ENCODE data around the gene ACTR2.

Gene ACTR2

DNA sequence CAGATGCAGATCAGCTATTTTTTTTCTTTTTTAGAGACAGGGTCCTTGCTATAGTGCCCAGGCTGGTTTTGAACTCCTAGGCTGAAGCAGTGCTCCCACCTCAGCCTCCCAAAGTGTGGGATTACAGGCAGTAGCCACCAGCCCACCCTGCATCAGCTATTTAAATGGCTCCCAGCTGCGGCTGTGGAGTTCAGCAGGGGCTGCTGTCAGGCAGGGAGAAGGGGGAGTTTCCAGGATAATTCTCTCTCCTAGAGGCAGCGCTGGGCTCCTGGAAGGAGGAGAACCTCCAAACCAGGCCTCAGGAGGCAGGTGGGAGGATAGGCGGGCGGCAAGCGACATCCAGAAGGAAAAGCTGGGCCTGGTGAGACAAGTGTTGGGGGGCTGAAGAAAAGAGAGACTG, 65.7 kb downstream of the ACTR2 start:
- TF ChIP-seq, protein P1, sequence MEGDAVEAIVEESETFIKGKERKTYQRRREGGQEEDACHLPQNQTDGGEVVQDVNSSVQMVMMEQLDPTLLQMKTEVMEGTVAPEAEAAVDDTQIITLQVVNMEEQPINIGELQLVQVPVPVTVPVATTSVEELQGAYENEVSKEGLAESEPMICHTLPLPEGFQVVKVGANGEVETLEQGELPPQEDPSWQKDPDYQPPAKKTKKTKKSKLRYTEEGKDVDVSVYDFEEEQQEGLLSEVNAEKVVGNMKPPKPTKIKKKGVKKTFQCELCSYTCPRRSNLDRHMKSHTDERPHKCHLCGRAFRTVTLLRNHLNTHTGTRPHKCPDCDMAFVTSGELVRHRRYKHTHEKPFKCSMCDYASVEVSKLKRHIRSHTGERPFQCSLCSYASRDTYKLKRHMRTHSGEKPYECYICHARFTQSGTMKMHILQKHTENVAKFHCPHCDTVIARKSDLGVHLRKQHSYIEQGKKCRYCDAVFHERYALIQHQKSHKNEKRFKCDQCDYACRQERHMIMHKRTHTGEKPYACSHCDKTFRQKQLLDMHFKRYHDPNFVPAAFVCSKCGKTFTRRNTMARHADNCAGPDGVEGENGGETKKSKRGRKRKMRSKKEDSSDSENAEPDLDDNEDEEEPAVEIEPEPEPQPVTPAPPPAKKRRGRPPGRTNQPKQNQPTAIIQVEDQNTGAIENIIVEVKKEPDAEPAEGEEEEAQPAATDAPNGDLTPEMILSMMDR (IDR thresholded peaks at IDR 0.05; ENCODE audit: low read depth, low read length): no peak

DNA sequence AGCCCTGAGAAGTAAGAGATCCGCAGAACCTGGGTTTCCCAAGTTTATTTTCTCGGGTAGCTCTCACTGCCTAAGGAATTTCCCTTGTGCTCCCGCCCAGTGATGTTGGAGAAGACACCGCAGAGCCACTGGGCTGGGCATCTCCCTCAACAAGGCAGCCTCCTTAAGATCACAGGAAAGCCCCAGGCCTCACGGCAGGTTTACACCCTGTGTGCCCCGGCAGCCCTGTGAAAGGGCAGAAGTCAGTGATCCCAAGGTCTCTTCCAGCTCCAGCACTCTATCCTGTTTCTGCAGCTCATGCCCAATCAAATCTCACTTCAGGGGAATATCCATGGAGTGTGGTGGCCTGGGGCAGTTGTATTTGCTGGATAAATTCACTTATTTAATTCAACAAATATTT, 66.5 kb downstream of the ACTR2 start:
- no peak overlapping the region for H3K4me3 ChIP-seq (ENCODE audit: low read depth, low read length)
- TF ChIP-seq, protein P1 (IDR thresholded peaks at IDR 0.05; ENCODE audit: low read depth, low read length): no peak

More for the DNA sequence above, 65.7 kb downstream of the ACTR2 start:
- no peak overlapping the region for H3K4me3 ChIP-seq (ENCODE audit: low read depth, low read length)

- TF ChIP-seq, protein P1 (IDR thresholded peaks at IDR 0.05; ENCODE audit: low read depth, low read length): no peak
These were observed 67.1 kb downstream of the ACTR2 start for GRCh38 chr2:65294701-65295100.

GRCh38 chr2:65296971-65297370, 69.3 kb downstream of the ACTR2 start:
- H3K4me3 ChIP-seq (ENCODE audit: low read depth, low read length): no peak overlapping the region
- TF ChIP-seq, protein P1 (IDR thresholded peaks at IDR 0.05; ENCODE audit: low read depth, low read length): no peak

More at GRCh38 chr2:65294701-65295100, 67.1 kb downstream of the ACTR2 start:
- no peak overlapping the region for H3K4me3 ChIP-seq (ENCODE audit: low read depth, low read length)

DNA sequence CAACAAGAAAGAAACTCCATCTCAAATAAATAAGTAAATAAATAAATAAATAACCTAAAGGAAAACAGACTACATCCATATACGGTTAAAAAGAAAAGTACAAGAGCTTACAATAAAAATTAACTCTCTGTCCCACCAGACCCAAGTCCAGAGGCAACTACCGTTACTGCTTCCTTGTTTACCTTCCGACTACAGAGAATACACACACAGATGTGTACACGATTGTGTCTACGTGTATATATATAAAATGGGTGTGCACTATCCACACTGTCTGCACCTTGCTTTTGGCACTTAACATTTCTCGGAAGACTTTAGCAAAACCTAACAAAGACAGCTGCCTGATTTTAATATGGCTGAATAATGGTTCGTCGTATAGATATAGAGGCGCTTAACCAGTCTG, 69.9 kb downstream of the ACTR2 start:
- TF ChIP-seq, protein P1 (IDR thresholded peaks at IDR 0.05; ENCODE audit: low read depth, low read length): no peak
- H3K4me3 ChIP-seq (ENCODE audit: low read depth, low read length): no peak overlapping the region

DNA sequence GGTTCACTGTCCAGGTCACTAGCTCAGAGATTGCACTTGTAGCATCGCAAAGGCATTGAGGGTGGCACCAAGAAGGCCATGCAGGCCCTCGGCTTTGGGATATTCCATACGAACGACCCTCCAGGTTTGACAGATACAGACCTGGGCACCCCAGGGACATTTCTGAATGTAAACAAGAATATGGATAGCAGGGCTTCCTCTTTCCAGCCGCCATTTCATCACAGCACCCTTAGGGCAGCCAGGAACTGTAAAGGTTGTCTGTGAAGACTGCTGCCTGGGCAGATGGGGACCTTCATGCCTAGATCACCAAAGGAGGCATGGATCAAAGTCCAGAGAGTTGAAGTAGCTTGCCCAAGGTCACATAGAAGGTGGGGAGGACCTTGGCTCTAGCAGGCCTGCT, 70.5 kb downstream of the ACTR2 start:
- H3K4me3 ChIP-seq (ENCODE audit: low read depth, low read length): no peak overlapping the region
- TF ChIP-seq, protein P1 (IDR thresholded peaks at IDR 0.05; ENCODE audit: low read depth, low read length): no peak

- H3K4me3 ChIP-seq (ENCODE audit: low read depth, low read length): no peak overlapping the region
- TF ChIP-seq, protein P1 (IDR thresholded peaks at IDR 0.05; ENCODE audit: low read depth, low read length): no peak
These were observed 71.6 kb downstream of the ACTR2 start for GRCh38 chr2:65299246-65299645.
